Measurements from ENCODE around the gene TGFBR3. TPM values are rescaled to one million over a fixed set of nuclear protein-coding genes. Genes with fewer than 3 reads are reported as not detected.
A peak's percentile ranks its signal among the peaks of the same experiment; 100 is the strongest.

The TGFBR3 gene
- total and polyA plus RNA-seq, 2 of the 13 experiments (the other 11 are each of a cell fraction or from before 2014, with no cell fraction given), result 76.5 to 195 TPM

DNA sequence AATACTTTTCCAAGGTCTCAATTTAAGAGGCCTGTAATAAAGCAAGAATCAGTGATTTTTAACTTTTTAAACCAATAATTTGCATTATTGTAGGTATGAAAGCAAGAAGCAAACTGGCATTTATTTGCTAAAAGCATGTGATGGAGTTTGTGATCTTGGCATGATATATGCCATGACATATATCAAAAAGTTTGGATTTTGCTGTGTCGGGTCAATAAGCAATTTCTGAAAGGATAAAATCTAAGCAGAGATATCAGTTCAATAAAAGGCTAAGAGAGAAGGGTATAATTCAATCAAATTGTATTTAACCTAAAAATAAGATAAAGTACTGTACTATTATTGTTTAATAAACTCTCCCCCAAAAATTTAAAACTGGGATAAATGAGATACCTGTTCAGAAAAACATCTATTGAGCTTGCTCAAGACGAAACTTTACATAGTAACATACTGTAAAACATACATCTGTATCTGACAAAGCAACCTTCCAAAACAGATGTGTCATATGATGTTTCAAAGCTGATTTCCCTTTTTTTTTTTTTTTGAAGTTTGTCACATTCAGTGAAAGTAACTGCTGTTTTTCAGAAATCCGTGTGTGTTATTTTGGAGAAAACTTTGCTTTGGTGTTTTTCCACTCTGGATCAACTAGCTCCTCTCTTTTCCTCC lies 74.5 kb downstream of the TGFBR3 start:
- 95% methylated on average over 3 of the region's 3 CpGs for WGBS (ENCODE audit: low lambda C conversion rate)
- intact Hi-C loops (cut with micrococcal nuclease; ENCODE audit: unreplicated experiment), result no loop called here
- Histone ChIP-seq H3K9me3 (ENCODE audit: low read length) (no peaks in the 10 kb centered on the region), H3K4me1 (ENCODE audit: insufficient read depth, low read length) (peaks cover 81% of the 10 kb centered on the region), H3K4me2 (ENCODE audit: low read depth, low read length) (no peak overlapping the region), H4K20me1 (ENCODE audit: insufficient read depth, low read length) (no peaks in the 10 kb centered on the region), H3K9ac (ENCODE audit: insufficient read depth, low read depth, low read length) (no peak overlapping the region), H3K27ac (ENCODE audit: extremely low read length, insufficient read depth, low read length) (peak overlapping the region; percentile 2), H3K4me3 (replicated peaks in 1 of 3; ENCODE audit: insufficient read depth in 1 of 3, low read depth in 2 of 3, low read length in 3 of 3) (no peak overlapping the region), H2AFZ (ENCODE audit: low read length) (no peak overlapping the region), H3K79me2 (ENCODE audit: insufficient read depth, low read length) (peaks cover 95% of the 10 kb centered on the region), H3K36me3 (replicated peaks in 1 of 2; ENCODE audit: control insufficient read depth in 1 of 2, insufficient read depth in 2 of 2, low read length in 2 of 2) (peaks cover 0 to 6% of the 10 kb centered on the region in 2 experiments; a peak in 2 of 5 replicates), H3K27me3 (ENCODE audit: control insufficient read depth in 1 of 2, insufficient read depth in 2 of 2, low read length in 2 of 2) (no peaks in the 10 kb centered on the region)
- POLR2A ChIA-PET, result interaction anchor here (1.0 to 2.0 kb wide), 2 partner anchors 8 to 16 kb away, joined by 4 to 6 read pairs; no protein-coding TSS in a partner anchor
- CTCF ChIA-PET (ENCODE audit: low intra/inter-chr PET ratio, low total read pairs), result no interaction called here
- in situ Hi-C loops (cut with HindIII; ENCODE audit: extremely low pct_ligation_motif_present, low pct_unique_long_range_greater_than_20kb), result no loop called here
- ATAC-seq, result no peak
- no peak for TF ChIP-seq HNRNPLL (IDR thresholded peaks at IDR 0.05; ENCODE audit: low read depth, low read length, poor library complexity, severe bottlenecking)
- peak; percentile 56 to 74 for TF ChIP-seq MAFK (conservative IDR thresholded peaks at IDR 0.05 in 1 of 2, IDR thresholded peaks at IDR 0.05 in 1 of 2; ENCODE audit: low read length in 2 of 2)
- TF ChIP-seq HNF4G (IDR thresholded peaks at IDR 0.05; ENCODE audit: borderline replicate concordance, low read depth, low read length), result no peak
- TF ChIP-seq HNF4G (CRISPR knock-in tag; IDR thresholded peaks at IDR 0.05; ENCODE audit: borderline replicate concordance, low read depth), result no peak
- TF ChIP-seq NFIC (IDR thresholded peaks at IDR 0.05; ENCODE audit: low read length), result no peak
- peak; percentile 39; the same call in 1 of the 2 replicates for TF ChIP-seq MAFF (IDR thresholded peaks at IDR 0.05; ENCODE audit: low read depth, low read length)
- no peak for TF ChIP-seq ZNF382 (CRISPR knock-in tag; IDR thresholded peaks at IDR 0.05; ENCODE audit: borderline replicate concordance)
- TF ChIP-seq AGO2 (optimal IDR thresholded peaks at IDR 0.05; ENCODE audit: low read depth, low read length), result peak; percentile 25
- no peak for DNase-seq (ENCODE audit: low spot score)
- no peak for FAIRE-seq
- no TSS peak for BruUV-seq (replicated peaks)

DNA sequence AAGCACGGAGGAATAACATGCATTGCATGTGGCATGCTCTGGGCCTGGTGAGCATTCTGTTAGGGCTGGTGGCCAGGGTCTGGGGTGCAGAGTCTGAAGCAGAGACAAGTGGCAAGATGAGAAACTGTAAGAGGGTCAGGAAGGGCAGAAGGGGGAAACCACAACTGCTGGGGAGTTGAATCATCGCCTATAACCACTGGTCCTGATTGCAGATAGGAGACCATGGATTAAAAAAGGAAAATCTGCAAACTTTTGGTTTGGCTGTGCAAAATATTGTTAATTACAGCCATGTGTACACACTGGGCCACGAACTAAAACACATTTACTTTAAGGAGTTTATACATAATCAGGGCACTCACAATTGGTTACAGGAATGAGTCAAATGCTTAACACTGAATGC lies 76.6 kb downstream of the TGFBR3 start:
- POLR2A ChIA-PET, result no interaction called here
- intact Hi-C loops (cut with micrococcal nuclease; ENCODE audit: unreplicated experiment), result no loop called here
- WGBS (ENCODE audit: low lambda C conversion rate), result 97% methylated on average over 3 of the region's 3 CpGs
- no peak overlapping the region for H3K4me3 ChIP-seq (replicated peaks in 1 of 3; ENCODE audit: insufficient read depth in 1 of 3, low read depth in 2 of 3, low read length in 3 of 3)
- ATAC-seq, result no peak
- H3K9ac ChIP-seq (ENCODE audit: insufficient read depth, low read depth, low read length), result no peak overlapping the region
- BruUV-seq (replicated peaks), result no TSS peak
- in situ Hi-C loops (cut with HindIII; ENCODE audit: extremely low pct_ligation_motif_present, low pct_unique_long_range_greater_than_20kb), result no loop called here
- CTCF ChIA-PET (ENCODE audit: low intra/inter-chr PET ratio, low total read pairs), result no interaction called here
- H3K4me2 ChIP-seq (ENCODE audit: low read depth, low read length), result no peak overlapping the region
- H3K27ac ChIP-seq (ENCODE audit: extremely low read length, insufficient read depth, low read length), result no peak overlapping the region
- H2AFZ ChIP-seq (ENCODE audit: low read length), result no peak overlapping the region
- FAIRE-seq, result no peak
- H3K79me2 ChIP-seq (ENCODE audit: insufficient read depth, low read length), result peaks cover 97% of the 10 kb centered on the region
- no peaks in the 10 kb centered on the region for H3K9me3 ChIP-seq (ENCODE audit: low read length)
- H4K20me1 ChIP-seq (ENCODE audit: insufficient read depth, low read length), result no peaks in the 10 kb centered on the region; the same call in 1 of the 2 replicates
- H3K4me1 ChIP-seq (ENCODE audit: insufficient read depth, low read length), result peaks cover 79% of the 10 kb centered on the region
- DNase-seq (ENCODE audit: low spot score), result no peak
- no peaks in the 10 kb centered on the region for H3K27me3 ChIP-seq (ENCODE audit: control insufficient read depth in 1 of 2, insufficient read depth in 2 of 2, low read length in 2 of 2)
- H3K36me3 ChIP-seq (replicated peaks in 1 of 2; ENCODE audit: control insufficient read depth in 1 of 2, insufficient read depth in 2 of 2, low read length in 2 of 2), result peaks cover 1 to 20% of the 10 kb centered on the region in 2 experiments; a peak in 3 of 5 replicates
- TF ChIP-seq RXRB (CRISPR knock-in tag; IDR thresholded peaks at IDR 0.05; ENCODE audit: borderline replicate concordance) (no peak), ZBTB7A (CRISPR knock-in tag; IDR thresholded peaks at IDR 0.05) (no peak), MED1 (CRISPR knock-in tag; IDR thresholded peaks at IDR 0.05) (no peak), RBM39 (IDR thresholded peaks at IDR 0.05; ENCODE audit: low read depth, low read length, poor library complexity, severe bottlenecking) (no peak), ZFP1 (CRISPR knock-in tag; IDR thresholded peaks at IDR 0.05) (no peak), ZNF670 (CRISPR knock-in tag; IDR thresholded peaks at IDR 0.05; ENCODE audit: borderline replicate concordance) (no peak), GABPA (IDR thresholded peaks at IDR 0.05; ENCODE audit: low read depth, low read length) (no peak), GABPA (CRISPR knock-in tag; IDR thresholded peaks at IDR 0.05; ENCODE audit: low read depth) (no peak), GATAD2A (CRISPR knock-in tag; IDR thresholded peaks at IDR 0.05) (no peak), MXD4 (CRISPR knock-in tag; IDR thresholded peaks at IDR 0.05) (no peak), HNRNPUL1 (IDR thresholded peaks at IDR 0.05; ENCODE audit: low read depth, low read length) (no peak), ZNF335 (CRISPR knock-in tag; IDR thresholded peaks at IDR 0.05) (no peak), RBAK (CRISPR knock-in tag; IDR thresholded peaks at IDR 0.05) (no peak), ZNF138 (CRISPR knock-in tag; IDR thresholded peaks at IDR 0.05; ENCODE audit: low read depth) (no peak), ZNF260 (CRISPR knock-in tag; IDR thresholded peaks at IDR 0.05; ENCODE audit: borderline replicate concordance, low read depth) (no peak)
